Ovary (tissue), 3 donors: Measurements from ENCODE around the gene LRRC4C.

ENCODE experiments used
- CTCF ChIP-seq, 3 donors: fragments of 450-650 bp in 2 of 3; fragments of 200-600 bp in 1 of 3; IDR thresholded peaks; one replicate each; pipeline versions ENCODE4 v1.5.1 to v1.8.0; 2016 to 2022; ENCODE audit warnings: antibody characterized with exemption in 3 of 3, mild to moderate bottlenecking in 1 of 3
- EP300 ChIP-seq: sonication (generic); formaldehyde crosslinking; IDR thresholded peaks from one replicate; pipeline ENCODE4 v1.6.1; 2017; ENCODE audit warnings: antibody characterized with exemption
- POLR2A ChIP-seq: fragments of 450-650 bp; IDR thresholded peaks from one replicate; pipeline ENCODE4 v1.6.1; 2017; ENCODE audit warnings: antibody characterized with exemption, mild to moderate bottlenecking, moderate library complexity
- donor health status: DM: no; HTN: no; CAD: no.

DNA sequence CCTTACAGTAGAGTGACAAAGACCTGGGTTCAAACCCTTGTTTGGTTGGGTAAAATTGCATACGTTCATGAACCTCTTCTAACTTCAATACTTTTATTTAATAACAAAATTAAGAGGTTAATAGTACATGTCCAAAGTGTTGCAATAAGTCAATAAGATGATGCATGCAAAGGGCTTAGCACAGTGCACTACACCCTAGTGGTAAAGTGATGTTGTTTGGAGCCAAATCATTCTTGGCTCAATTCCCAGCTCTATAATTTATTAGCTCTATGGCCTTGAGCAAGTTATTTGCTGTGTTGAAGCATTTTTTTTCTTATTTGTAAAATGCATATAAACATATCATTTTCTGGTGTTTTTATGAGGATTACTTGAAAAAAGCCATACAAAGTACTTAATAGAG, 945.3 kb downstream of the LRRC4C start:
- TF ChIP-seq POLR2A (no peak), CTCF (IDR thresholded peaks at IDR 0.05) (no peak), EP300 (no peak)
